Stimulated activated CD8-positive, alpha-beta memory T cell treated with anti-CD3 and anti-CD28 coated beads, Interleukin-15, amount 100 ng/mL, for 48 hours (primary cell): ENCODE results near the gene CD300A.

ENCODE experiments used
- DNase-seq, 2 donors: peaks; one replicate each; pipeline ENCODE4 v3.0.0-alpha.2; 2020; ENCODE audit warnings: low read depth in 2 of 2

Gene CD300A

DNA sequence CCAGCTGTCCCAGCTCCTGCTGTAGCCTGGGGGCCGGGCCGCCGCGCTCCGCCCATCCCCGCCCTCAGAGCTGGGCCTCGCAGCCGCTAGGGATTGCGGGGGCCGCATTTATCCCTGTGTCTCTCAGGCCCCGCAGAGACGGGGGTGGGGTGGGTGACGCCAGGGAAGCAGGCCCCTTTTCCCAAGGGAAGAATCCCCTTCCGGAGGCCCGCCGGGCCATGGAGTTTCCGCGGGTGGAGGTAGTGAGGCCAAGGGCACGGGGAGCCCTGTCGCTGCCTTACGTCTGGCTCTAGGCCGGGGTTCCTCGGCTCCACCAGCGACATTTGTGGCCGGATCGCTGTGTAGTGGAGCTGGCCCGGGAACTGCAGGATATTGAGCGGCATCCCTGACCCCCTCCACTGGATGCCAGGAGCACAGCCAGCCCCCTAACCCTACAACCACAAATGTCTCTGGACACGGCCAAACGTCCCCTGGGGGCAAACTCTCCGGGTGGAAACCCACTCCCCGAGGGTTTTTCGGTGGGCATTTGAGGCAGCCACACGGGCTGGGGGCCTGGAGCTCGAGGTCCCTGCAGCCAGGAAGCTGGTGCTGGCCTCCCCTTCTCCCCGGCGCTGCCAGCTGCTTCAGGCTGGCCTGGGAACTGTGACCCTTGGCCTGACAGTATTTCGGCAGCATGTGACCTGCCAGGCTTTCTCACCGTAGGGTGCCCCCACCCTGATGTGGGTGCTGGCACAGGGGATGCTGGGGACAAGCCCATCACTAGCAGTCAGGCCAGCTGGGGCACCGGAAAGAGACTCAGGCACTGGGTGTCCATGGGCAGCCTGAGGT is 12.0 kb upstream of the CD300A start:
- DNase-seq: peak in 1 of 2 donors; percentile 69

DNA sequence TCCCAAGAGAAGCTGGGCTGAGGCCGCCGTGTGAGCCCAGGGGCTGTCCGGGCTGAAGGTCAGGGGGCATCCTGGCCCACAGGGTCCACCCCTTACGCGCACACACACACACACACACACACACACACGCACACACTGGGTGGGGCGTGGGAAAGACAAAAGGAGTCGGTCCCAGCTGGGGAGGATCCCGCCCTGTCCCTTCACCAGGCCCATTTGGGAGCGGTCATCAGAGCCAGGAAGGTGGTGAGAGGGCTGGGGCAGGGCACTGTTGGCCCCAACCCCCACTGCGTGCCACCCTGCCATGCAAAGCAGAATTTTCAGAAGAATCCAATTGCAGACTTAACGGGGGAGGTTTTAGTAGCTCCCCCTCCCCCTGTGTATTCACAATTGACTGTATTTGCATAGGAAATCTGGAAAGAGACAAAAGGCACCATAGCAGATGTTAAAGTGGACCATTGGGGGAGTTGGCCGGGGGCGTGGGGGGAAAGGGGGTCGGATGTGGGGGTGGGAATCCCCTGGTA is 11.3 kb upstream of the CD300A start:
- no peak for DNase-seq

DNA sequence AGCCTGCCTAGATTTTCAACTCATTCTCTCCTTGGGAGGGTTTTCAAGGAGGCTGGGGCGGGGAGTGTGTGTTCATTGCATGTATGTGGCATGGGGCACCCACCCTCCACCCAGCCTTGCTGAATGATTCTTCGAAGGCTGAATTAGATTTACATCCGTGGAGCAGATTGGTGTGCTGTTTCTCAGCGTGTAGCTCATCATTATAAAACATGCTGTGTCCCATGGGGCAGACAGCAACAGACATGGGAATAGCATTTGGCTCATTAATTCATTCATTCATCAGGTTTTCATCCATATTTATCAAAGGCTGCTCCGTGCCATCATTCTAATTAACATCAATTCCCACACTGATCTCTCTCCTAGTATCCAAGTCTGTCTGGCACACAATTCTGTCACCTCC is 10.6 kb upstream of the CD300A start:
- no peak for DNase-seq

DNA sequence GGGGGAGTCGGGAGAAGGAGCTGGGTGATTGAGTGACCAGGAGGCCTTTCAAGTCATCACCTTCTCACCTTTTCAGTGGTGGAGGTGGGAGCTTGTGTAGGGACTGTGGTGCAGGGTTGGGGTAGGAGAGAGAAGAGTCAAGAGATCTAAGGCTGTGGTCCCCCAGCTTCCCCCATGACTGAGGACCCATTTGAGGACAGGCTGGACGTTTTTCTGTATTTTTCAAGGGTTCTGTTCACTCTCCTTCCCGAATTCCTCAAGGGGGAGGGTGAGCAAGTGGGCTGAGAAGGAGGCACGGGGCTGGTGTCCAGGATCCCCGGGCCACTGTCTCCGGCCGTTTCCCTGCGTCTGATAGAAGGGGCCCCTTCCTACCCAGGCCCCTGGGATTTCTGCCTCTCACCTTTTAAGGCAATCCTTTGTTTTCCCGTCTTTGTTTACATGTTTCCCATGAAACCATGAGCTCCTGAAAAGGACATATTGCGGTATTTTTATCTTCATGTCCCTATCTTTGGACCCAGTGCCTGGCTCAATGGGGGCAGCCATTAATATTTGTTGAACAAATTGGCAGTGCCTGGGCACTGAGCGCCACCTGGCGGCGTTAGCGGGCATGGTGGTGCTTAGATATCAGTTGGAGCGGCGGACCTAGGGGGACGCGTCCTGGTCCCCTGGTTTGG is 9.2 kb upstream of the CD300A start:
- DNase-seq: peak; percentile 50 to 57

DNA sequence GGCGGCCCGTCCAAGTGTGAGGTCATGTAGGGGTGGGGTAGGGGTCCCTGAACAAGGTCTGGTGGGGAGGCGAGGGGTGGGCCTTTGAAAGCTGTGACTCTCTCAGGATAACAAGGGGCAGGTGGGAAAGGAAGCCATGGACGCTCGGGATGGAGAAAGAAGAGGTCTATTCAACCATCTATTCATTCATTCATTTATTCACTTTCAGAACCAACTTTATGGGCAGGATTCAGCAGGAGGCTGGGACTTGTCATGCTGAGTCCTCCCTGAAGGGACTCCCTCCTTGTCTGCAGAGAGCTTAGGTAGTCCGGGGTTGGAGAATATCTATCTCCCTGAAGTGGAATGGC is 8.6 kb upstream of the CD300A start:
- DNase-seq: no peak

DNA sequence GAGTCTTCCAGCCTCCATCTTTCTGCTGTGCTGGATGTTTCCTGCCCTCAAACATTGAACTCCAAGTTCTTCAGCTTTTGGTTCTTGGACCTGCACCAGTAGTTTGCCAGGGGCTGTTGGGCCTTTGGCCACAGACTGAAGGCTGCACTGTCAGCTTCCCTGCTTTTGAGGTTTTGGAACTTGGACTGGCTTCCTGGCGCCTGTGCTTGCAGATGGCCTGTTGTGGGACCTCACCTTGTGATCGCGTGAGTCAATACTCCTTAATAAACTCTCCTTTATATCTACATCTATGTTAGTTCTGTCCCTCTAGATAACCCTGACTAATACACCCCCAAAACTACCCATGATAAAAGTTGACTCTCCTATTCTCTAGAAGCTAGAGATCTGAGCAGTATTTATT is 7.6 kb upstream of the CD300A start:
- DNase-seq: no peak

DNA sequence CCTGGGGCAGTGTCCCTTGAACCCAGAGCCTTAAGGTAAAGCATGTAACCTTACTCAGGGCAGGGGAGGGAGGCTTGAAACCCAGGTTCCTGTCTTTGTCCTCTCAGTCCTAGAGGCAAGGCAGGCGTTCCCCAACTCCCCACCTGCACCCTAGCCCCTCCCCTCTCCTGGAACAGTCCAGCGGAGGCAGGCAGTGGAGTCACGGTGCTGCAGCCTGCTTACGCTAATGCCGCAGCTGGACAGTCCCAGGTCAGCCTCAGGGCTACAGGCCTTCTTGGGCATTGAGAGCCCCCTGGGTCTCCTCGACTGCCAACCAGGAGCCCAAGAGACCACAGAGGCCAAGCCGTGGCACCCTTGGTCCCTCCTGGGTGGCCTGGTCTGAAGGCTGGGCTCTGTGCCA is 6.8 kb upstream of the CD300A start:
- no peak for DNase-seq

DNA sequence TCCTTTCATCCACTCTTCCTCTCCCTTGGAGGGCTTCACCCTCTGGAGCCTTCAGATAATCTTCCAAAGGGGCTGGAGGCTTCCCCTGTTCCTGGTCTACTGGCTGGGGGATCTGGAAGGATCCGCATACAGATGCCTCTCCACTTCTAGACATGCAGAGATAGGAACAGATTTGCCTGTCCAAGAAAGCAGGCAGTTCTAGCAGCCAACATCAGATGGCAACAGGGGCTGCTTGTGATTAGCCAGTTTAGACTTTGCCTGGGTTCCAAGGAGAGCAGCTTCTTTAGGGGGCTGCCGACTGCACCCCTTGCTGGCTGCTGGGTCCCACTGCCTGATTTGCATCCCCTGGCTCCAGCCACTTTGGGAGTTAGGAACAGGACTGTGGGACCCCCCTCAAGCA is 6.2 kb upstream of the CD300A start:
- no peak for DNase-seq

DNA sequence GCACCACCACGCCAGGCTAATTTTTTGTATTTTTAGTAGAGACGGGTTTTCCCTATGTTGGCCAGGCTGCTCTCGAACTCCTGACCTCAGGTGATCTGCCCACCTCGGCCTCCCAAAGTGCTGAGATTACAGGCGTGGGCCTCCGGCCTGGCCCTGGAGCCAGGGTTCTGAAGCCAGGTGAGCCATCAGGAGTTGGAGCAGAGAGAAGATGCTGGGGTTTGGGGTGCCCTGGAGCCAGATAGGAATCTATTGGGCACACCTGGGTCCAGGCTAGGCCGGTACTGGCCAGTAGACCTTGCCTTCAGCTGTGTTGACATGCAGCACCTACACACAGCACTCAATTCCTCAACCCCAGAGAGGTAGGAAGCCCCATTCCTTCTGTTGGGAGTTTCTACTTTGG is 5.4 kb upstream of the CD300A start:
- no peak for DNase-seq

DNA sequence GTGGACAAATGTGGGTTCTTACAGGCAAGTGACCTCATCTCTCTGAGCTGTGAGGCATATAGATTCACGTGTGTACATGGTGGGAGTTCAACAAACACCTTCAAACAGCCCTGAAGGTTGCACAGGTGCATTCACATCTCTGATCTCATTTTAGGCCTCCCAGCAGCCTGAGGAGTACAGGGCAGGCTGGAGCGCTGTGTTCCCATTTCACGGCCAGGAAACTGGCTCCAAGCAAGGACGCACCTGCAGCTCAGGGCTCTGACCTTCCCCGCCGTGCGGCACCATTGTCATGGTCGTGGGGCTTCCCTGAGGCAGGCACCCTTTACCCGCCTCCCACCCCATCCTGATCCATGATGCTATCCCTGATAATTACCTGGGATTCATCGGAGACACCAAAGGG is 4.8 kb upstream of the CD300A start:
- DNase-seq: no peak

DNA sequence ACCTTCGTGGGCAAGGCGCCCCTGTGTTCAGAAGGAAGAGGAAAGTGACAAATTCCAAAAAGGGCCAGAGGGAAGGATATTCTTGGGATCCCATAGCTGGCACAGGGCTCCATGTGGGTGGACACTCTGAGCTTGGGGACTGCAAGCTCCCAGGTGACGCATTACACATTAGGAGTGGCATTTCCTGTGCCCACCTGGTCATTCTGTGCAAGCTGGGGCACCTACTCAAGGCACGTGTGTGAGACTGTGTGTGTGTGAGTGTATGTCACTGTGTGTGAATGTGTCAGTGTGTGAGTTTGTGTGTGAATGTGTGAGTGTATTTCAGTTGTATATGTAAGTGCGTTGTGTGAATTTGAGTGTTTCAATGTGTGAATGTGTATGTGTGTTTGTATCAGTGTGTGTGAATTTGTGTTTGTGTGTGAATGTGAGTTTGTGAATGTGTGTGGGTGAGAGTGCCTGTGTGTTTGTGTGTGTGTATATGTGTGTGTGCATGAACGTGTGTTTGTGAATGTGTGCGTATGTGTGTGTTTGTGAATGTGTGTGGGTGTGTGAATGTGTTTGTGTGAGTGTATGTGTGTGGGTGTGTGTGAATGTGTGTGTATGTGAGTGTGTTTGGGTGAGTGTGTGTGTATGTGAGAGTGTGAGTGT is 1.6 kb upstream of the CD300A start:
- DNase-seq: no peak

DNA sequence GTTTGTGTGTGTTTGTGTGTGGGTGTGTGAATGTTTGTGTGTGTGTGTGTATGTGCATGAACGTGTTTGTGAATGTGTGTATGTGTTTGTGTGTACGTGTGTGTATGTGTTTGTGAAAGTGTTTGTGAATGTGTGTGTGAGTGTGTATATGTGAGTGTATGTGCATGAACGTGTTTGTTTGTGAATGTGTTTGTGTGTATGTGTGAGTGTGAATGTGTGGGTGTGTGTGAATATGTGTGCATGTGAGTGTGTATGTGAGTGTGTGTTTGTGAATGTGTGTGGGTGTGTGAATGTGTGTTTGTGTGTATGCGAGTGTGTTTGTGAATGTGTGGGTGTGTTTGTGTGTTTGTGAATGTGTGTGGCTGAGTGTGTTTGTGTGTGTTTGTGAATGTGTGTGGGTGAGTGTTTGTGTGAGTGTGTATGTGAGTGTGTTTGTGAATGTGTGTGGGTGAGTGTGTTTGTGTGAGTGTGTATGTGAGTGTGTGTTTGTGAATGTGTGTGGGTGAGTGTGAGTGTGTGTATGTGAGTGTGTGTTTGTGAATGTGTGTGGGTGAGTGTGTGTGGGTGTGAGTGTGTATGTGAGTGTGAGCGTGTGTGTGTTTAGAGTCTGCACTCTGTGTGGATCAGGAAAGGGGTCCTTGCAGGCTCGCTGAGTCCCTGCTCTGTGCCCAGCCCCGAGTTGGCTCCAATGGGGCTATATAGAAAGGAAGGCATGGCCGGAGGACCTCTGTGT is 890 bp upstream of the CD300A start:
- DNase-seq: no peak

DNA sequence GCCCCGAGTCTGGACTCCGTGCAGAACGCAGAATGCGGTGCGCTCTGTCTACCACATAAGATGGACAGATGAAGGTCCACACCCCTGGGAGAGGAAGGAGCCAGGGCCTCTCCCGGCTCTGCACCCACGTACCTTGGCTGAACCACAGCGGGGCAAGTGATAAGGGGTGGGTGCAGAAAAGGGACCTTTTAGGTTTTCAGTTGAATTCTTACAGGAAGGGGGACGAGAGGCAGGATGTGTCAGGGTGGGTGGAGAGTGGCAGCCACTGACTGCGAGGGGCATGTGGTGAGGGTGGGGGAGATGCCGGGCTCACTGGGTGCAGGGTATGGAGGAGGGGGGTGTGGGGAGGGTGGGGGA is 372 bp downstream of the CD300A start:
- no peak for DNase-seq

DNA sequence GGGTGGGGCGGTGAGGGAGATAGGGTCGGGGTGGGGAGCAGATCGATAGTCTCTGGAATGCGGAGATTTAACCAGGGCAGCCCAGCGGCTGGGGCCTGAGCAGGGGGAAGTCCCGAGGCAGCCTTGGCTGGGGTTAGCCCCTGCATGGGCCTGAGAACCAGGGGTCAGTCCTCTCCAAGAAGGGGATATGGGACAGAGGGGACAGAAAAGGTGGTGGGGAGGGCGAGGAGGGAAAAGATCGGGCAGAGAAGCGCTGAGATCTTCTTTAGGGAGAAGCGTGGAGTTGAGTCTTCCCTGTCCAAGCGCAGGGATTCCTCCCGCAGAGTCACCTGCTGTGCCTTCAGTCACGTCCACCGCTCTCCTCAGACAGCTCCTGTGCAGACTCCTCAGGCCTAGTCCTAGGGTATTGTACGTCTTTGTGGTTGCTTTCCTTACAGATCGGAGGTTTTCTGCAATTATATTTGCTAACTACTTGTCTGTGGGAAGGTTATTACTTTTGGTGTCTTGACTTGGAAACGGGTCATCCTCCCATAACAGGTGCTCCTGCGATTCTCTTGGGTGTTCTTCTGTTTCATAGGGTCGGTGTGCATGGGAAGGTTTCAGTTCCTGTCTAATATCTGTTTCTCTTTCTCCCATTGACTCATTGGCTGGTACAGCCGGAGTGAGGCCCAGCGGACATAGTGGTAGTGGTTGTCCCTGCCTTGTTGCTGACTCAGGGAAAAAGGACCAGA is 952 bp downstream of the CD300A start:
- DNase-seq: no peak

DNA sequence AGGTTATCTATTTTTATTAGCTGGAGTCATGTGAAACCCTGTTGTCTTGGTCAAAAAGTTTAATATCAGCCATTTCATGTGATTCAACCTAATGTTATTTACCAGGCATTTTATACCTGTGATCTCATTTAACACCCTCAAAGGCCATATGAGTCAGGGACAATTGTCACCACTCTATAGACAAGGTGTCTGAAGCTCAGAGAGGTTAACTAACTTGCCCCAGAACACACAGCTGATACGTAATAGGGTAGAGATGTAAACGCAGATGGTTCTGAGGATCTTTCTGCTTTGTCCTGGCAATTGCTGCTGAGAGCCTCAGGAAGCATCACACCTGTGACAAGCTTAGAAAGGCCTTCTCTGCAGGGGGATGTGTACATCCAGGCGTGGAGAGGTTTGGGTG is 4.9 kb downstream of the CD300A start:
- no peak for DNase-seq

DNA sequence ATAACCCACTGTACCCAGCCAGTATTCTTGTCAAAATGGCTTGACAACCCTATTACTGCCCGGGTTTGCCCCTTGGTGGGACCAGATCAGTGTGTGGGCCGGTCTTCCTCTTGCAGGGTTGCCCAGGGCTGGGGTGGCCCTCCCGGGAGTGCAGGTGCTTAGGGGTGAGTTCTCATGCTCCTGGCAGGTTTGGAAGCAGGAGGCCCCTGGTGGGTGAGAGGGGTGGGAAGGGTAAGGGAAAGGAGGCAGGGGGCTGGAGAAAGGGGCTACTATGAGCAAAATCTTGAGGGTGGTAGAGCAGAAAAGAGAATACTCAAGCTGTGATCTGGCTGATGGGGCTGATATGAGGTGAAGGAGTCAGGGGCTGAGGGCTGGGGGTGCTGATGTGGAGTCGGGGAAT is 6.5 kb downstream of the CD300A start:
- DNase-seq: no peak

DNA sequence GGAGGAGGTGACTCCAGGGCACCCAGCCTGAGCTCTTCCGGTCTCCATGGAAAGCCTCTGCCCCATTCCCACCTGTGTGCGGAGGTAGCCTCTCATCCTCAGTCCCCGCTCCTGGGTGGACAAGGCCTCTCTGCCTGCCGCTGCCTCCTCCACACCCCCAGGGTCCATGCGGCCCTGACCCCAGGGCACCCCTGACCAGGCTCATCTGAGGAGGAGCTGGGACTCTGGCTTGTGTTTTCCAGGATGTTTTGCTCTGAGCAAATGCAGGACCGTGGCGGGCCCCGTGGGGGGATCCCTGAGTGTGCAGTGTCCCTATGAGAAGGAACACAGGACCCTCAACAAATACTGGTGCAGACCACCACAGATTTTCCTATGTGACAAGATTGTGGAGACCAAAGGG is 6.9 kb downstream of the CD300A start:
- DNase-seq: no peak

DNA sequence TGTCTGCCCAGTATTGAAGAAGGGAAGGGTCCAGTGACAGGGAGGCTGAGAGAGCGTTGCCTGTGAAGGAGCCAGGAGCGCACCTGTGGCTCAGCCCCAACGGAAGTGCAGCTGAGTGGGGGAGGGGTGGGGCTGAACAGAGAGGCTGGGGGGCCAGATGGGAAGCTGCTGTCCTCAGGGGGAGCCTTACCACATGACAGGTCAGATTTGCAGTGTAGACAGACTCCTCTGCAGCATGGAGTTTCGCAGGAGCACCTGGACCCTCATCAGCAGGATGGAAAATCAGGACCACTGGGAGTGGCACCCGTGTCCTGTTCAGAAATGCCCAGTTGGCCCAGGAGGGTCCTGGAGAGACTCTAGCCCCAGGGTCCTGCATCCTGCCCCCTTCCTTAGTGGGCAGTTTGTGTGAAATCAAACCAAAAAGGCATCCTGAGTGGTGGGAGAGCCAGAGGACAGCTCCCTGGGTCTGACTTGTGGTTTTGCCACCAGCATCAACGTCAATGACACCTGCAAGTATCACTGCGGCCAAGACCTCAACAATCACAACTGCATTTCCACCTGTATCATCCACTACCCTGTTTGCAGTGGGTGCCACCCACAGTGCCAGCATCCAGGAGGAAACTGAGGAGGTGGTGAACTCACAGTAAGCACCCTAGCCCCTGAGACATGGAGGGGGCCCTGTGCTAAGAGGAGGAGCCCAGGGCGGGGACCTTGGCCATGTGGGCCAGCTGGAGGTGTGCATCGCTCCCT is 7.8 kb downstream of the CD300A start:
- no peak for DNase-seq

DNA sequence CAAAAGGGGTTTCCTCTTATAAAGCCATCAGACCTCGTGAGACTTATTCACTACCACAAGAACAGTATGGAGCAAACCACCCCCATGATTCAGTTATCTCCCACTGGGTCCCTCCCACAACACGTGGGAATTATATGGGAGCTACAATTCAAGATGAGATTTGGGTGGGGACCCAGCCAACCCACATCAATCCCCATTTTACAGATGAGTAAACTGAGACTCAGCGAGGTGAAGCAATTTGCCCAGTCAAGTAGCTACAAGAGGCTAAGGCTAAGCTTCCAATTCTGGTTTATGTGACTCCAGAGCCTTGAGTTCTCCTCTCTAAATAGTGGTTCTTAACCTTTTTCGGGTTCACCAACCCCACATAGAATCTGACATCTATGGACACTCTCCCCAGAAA is 8.8 kb downstream of the CD300A start:
- no peak for DNase-seq

DNA sequence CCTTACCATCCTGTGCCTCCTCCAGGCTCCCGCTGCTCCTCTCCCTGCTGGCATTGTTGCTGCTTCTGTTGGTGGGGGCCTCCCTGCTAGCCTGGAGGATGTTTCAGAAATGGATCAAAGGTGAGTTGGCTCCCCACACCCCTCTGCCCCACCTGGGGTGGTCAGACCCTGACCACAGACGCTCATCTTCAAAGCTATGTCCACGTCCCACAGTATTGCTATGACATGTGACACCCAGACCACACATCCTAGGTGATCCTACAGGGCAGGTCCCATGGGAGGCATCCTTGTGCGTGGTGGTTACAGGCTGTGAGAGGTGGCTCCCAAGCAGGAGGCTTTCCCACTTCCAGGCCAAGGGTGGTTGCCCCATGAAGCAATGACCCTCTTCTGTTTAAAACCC is 11.0 kb downstream of the CD300A start:
- no peak for DNase-seq
